GM19438 (cell line): ENCODE results near the gene FBRSL1.
"Not testable (repeated sequence)": the region's sequence is repeated elsewhere in the genome, so short reads cannot be mapped to it uniquely, and the experiment has no call there.

Source experiments
- ATAC-seq: cut with Tn5 transposase; IDR thresholded peaks from one replicate; pipeline ENCODE4 v1.9.1; 2021; ENCODE audit warnings: low read depth; ENCODE audit not compliant: unreplicated experiment

FBRSL1 gene

GRCh38 chr12:132453361-132454192, 36.4 kb upstream of the FBRSL1 start:
- ATAC-seq, result no peak

GRCh38 chr12:132454193-132454932, 35.6 kb upstream of the FBRSL1 start:
- ATAC-seq, result no peak

- ATAC-seq, result no peak
Measured at GRCh38 chr12:132454933-132455418, 35.0 kb upstream of the FBRSL1 start.

GRCh38 chr12:132455565-132455964, 34.4 kb upstream of the FBRSL1 start:
- no peak for ATAC-seq

- no peak for ATAC-seq
Measured at GRCh38 chr12:132456186-132456943, 33.6 kb upstream of the FBRSL1 start.

GRCh38 chr12:132456944-132457495, 32.9 kb upstream of the FBRSL1 start:
- no peak for ATAC-seq

- no peak for ATAC-seq
Measured at GRCh38 chr12:132458441-132458840, 31.5 kb upstream of the FBRSL1 start.

GRCh38 chr12:132458846-132459641, 30.9 kb upstream of the FBRSL1 start:
- ATAC-seq, result no peak

GRCh38 chr12:132460571-132460970, 29.4 kb upstream of the FBRSL1 start:
- ATAC-seq, result no peak

GRCh38 chr12:132461526-132461925, 28.4 kb upstream of the FBRSL1 start:
- no peak for ATAC-seq

- no peak for ATAC-seq
Measured at GRCh38 chr12:132462788-132463187, 27.2 kb upstream of the FBRSL1 start.

GRCh38 chr12:132463284-132463924, 26.5 kb upstream of the FBRSL1 start:
- ATAC-seq, result not testable (repeated sequence)

- not testable (repeated sequence) for ATAC-seq
Measured at GRCh38 chr12:132464304-132464703, 25.6 kb upstream of the FBRSL1 start.

GRCh38 chr12:132464820-132465219, 25.1 kb upstream of the FBRSL1 start:
- ATAC-seq, result no peak

GRCh38 chr12:132465269-132466190, 24.4 kb upstream of the FBRSL1 start:
- no peak for ATAC-seq

GRCh38 chr12:132466241-132467201, 23.4 kb upstream of the FBRSL1 start:
- ATAC-seq, result no peak

- ATAC-seq, result no peak
Measured at GRCh38 chr12:132467511-132467910, 22.4 kb upstream of the FBRSL1 start.
